ENCODE measurements around the gene ACACB.
A peak's percentile ranks its signal among the peaks of the same experiment; 100 is the strongest.

ACACB gene

GRCh38 chr12:109258607-109259544 is 142.5 kb downstream of the ACACB start:
- DNase-seq (ENCODE audit: low read depth) = no peak

GRCh38 chr12:109259545-109259895 is 143.1 kb downstream of the ACACB start:
- no peak for DNase-seq (ENCODE audit: low read depth)

- DNase-seq (ENCODE audit: low read depth) = no peak
Measured at GRCh38 chr12:109261087-109261486, 144.7 kb downstream of the ACACB start.

GRCh38 chr12:109261939-109262338 is 145.6 kb downstream of the ACACB start:
- DNase-seq (ENCODE audit: low read depth) = no peak

GRCh38 chr12:109263439-109263838 is 147.1 kb downstream of the ACACB start:
- no peak for DNase-seq (ENCODE audit: low read depth)

GRCh38 chr12:109264095-109264942 is 147.9 kb downstream of the ACACB start:
- peak; percentile 15 for DNase-seq (ENCODE audit: low read depth)

GRCh38 chr12:109264943-109265650 is 148.7 kb downstream of the ACACB start:
- DNase-seq (ENCODE audit: low read depth) = no peak

- DNase-seq (ENCODE audit: low read depth) = no peak
Measured at GRCh38 chr12:109266106-109266879, 149.9 kb downstream of the ACACB start.

GRCh38 chr12:109267361-109267760 is 151.0 kb downstream of the ACACB start:
- DNase-seq (ENCODE audit: low read depth) = no peak

GRCh38 chr12:109268896-109269295 is 152.5 kb downstream of the ACACB start:
- DNase-seq (ENCODE audit: low read depth) = no peak

- no peak for DNase-seq (ENCODE audit: low read depth)
Measured at GRCh38 chr12:109269428-109269827, 153.0 kb downstream of the ACACB start.

GRCh38 chr12:109270494-109270893 is 154.1 kb downstream of the ACACB start:
- DNase-seq (ENCODE audit: low read depth) = no peak

GRCh38 chr12:109271418-109271817 is 155.0 kb downstream of the ACACB start:
- DNase-seq (ENCODE audit: low read depth) = no peak

GRCh38 chr12:109273354-109273753 is 157.0 kb downstream of the ACACB start:
- no peak for DNase-seq (ENCODE audit: low read depth)

GRCh38 chr12:109274381-109274780 is 158.0 kb downstream of the ACACB start:
- DNase-seq (ENCODE audit: low read depth) = no peak

GRCh38 chr12:109275173-109275572 is 158.8 kb downstream of the ACACB start:
- no peak for DNase-seq (ENCODE audit: low read depth)

GRCh38 chr12:109276160-109276559 is 159.8 kb downstream of the ACACB start:
- DNase-seq (ENCODE audit: low read depth) = no peak

GRCh38 chr12:109277255-109277898 is 161.0 kb downstream of the ACACB start:
- no peak for DNase-seq (ENCODE audit: low read depth)

- no peak for DNase-seq (ENCODE audit: low read depth)
Measured at GRCh38 chr12:109277899-109278762, 161.7 kb downstream of the ACACB start.

GRCh38 chr12:109278912-109279311 is 162.5 kb downstream of the ACACB start:
- DNase-seq (ENCODE audit: low read depth) = no peak

Measured in activated T-helper 9 cell treated with anti-CD3 and anti-CD28 coated beads, Interleukin-2, amount 50 U/mL, for 16 hours (primary cell).